Neural progenitor cell (in vitro differentiated cells): ENCODE measurements around the gene SPON1.

ENCODE experiments used
- EZH2 ChIP-seq: fragments of 200-600 bp; sonication (generic); IDR thresholded peaks from 2 replicates; pipeline ENCODE4 v1.6.1; 2017; ENCODE audit warnings: antibody characterized with exemption, mild to moderate bottlenecking, moderate library complexity
- EZH2phosphoT487 ChIP-seq: fragments of 200-600 bp; sonication (generic); IDR thresholded peaks from 2 replicates; pipeline ENCODE4 v1.6.1; 2017; ENCODE audit warnings: antibody characterized with exemption
- TF ChIP-seq, protein P1 (sequence below): fragments of 200-600 bp; sonication (generic); IDR thresholded peaks from 2 replicates; pipeline ENCODE4 v1.5.1; 2017; ENCODE audit warnings: antibody characterized with exemption, mild to moderate bottlenecking

- TF ChIP-seq, protein P1, sequence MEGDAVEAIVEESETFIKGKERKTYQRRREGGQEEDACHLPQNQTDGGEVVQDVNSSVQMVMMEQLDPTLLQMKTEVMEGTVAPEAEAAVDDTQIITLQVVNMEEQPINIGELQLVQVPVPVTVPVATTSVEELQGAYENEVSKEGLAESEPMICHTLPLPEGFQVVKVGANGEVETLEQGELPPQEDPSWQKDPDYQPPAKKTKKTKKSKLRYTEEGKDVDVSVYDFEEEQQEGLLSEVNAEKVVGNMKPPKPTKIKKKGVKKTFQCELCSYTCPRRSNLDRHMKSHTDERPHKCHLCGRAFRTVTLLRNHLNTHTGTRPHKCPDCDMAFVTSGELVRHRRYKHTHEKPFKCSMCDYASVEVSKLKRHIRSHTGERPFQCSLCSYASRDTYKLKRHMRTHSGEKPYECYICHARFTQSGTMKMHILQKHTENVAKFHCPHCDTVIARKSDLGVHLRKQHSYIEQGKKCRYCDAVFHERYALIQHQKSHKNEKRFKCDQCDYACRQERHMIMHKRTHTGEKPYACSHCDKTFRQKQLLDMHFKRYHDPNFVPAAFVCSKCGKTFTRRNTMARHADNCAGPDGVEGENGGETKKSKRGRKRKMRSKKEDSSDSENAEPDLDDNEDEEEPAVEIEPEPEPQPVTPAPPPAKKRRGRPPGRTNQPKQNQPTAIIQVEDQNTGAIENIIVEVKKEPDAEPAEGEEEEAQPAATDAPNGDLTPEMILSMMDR, result no peak
- TF ChIP-seq EZH2 (no peak), EZH2phosphoT487 (no peak)
These were observed 155.5 kb downstream of the SPON1 start for GRCh38 chr11:14118072-14118471.
